OCI-LY3 (cell line): ENCODE results near the gene TBC1D16.

Experiments
- CTCF ChIP-seq: fragments of 200-600, 300-600 bp; sonication (generic); IDR thresholded peaks from 2 replicates; pipeline ENCODE4 v1.5.1; 2014; ENCODE audit warnings: antibody characterized with exemption, low read length, low read depth
- EZH2phosphoT487 ChIP-seq: fragments of 200-600 bp; shearing (Covaris generic); IDR thresholded peaks from 2 replicates; pipeline ENCODE4 v1.6.1; 2018; ENCODE audit warnings: antibody characterized with exemption, mixed run types, low read depth

DNA sequence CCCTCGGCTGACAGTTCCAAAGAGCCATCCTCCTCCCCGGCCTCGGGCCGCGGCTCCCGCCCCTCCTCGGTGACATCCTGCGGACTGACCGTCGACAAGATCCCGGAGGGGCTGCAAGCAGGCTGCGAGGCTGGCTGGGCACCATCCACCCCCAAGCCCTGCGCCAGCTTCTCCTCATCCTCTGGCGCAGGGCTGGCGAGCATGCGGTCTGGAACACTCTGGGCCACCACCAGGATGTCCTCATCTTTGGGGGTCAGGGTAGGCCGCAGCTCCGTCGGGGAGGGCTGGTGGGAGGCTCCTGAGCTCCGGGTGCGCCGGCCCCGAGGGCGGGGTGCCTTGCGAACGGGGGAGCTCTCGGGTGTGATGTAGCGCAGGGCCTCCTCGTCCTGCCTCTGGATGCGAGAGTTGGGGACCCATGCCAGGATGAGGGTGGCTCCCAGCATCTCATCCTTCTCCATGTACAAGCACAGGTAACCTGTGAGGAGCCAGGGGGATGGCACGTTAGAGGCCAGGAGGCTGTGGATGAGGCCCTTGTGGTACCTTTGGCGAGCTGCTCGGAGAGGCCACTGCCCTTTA lies 25.3 kb downstream of the TBC1D16 start:
- no peak for TF ChIP-seq CTCF
- TF ChIP-seq EZH2phosphoT487: no peak
